ENCODE data around the gene SUPT5H. TPM values are rescaled to one million over a fixed set of nuclear protein-coding genes. Genes with fewer than 3 reads are reported as not detected.
"Not testable (repeated sequence)": the region's sequence is repeated elsewhere in the genome, so short reads cannot be mapped to it uniquely, and the experiment has no call there.

Gene SUPT5H
- total and polyA plus RNA-seq, 5 experiments from 2014 or later: 79.9 to 196 (median 115) TPM

- peaks cover 3 to 44% (median 4%) of the 10 kb centered on the region in 3 donors for H3K36me3 Mint-ChIP-seq
- DNase-seq (no peak), ATAC-seq (no peak)
- peak overlapping the region; percentile 92 to 100 (median 99) for H3K4me3 Mint-ChIP-seq
- no peaks in the 10 kb centered on the region for H3K9me3 Mint-ChIP-seq
- peaks cover 36 to 72% (median 63%) of the 10 kb centered on the region in 4 donors for H3K4me1 Mint-ChIP-seq
- peak overlapping the region; percentile 96 to 100 (median 99) for H3K27ac Mint-ChIP-seq
- POLR2A ChIA-PET: interaction anchor here (1.1 to 4.6 kb wide), 7 partner anchors 11 to 70 kb away, joined by 3 to 106 read pairs (median 12); partner anchors contain the start of genes MED29, PAF1, PLEKHG2 and RPS16
- no peaks in the 10 kb centered on the region for H3K27me3 Mint-ChIP-seq
Measured at GRCh38 chr19:39446365-39447084, 1.1 kb downstream of the SUPT5H start.

GRCh38 chr19:39448271-39448670 lies 2.9 kb downstream of the SUPT5H start:
- no peaks in the 10 kb centered on the region for H3K9me3 Mint-ChIP-seq
- H3K4me1 Mint-ChIP-seq: peaks cover 49 to 86% (median 79%) of the 10 kb centered on the region in 4 donors
- peaks cover 3 to 62% (median 11%) of the 10 kb centered on the region in 3 donors for H3K36me3 Mint-ChIP-seq
- POLR2A ChIA-PET: interaction anchor here (1.0 kb wide), 1 partner anchor 85 kb away, joined by 3 read pairs; the partner anchor contains the start of gene EID2B
- peak overlapping the region; percentile 73 to 100 (median 99) for H3K4me3 Mint-ChIP-seq
- ATAC-seq: no peak
- H3K27ac Mint-ChIP-seq: peak overlapping the region; percentile 49 to 100 (median 83)
- no peaks in the 10 kb centered on the region for H3K27me3 Mint-ChIP-seq
- no peak for DNase-seq

GRCh38 chr19:39449116-39449797 lies 3.9 kb downstream of the SUPT5H start:
- POLR2A ChIA-PET: interaction anchor here (1.0 to 1.6 kb wide), 2 partner anchors 13 to 84 kb away, joined by 3 to 5 read pairs; partner anchors contain the start of genes EID2B and RPS16
- Mint-ChIP-seq H3K4me1 (peaks cover 50 to 87% (median 80%) of the 10 kb centered on the region in 4 donors), H3K36me3 (peaks cover 3 to 72% (median 11%) of the 10 kb centered on the region in 3 donors)

GRCh38 chr19:39451257-39451656 lies 5.9 kb downstream of the SUPT5H start:
- H3K4me3 Mint-ChIP-seq, POLR2A ChIA-PET, DNase-seq, H3K27me3 Mint-ChIP-seq, H3K9me3 Mint-ChIP-seq, ATAC-seq: not testable (repeated sequence)
- Mint-ChIP-seq H3K27ac (peak overlapping the region in 5 of 10 donors; percentile 13 to 77 (median 61)), H3K4me1 (peaks cover 44 to 77% (median 73%) of the 10 kb centered on the region in 4 donors), H3K36me3 (peaks cover 2 to 84% (median 7%) of the 10 kb centered on the region in 3 donors)

More at GRCh38 chr19:39449116-39449797, 3.9 kb downstream of the SUPT5H start:
- Mint-ChIP-seq H3K4me3 (peak overlapping the region; percentile 36 to 100 (median 98)), H3K9me3 (no peaks in the 10 kb centered on the region), H3K27ac (peak overlapping the region; percentile 20 to 99 (median 83)), H3K27me3 (no peaks in the 10 kb centered on the region)
- no peak for ATAC-seq
- no peak for DNase-seq

- DNase-seq (no peak), ATAC-seq (no peak)
- no peaks in the 10 kb centered on the region for H3K9me3 Mint-ChIP-seq
- peak overlapping the region in 1 of 10 donors; percentile 41 for H3K27ac Mint-ChIP-seq
- H3K27me3 Mint-ChIP-seq: no peaks in the 10 kb centered on the region
- H3K36me3 Mint-ChIP-seq: peaks cover 4 to 90% (median 14%) of the 10 kb centered on the region in 3 donors
- H3K4me1 Mint-ChIP-seq: peaks cover 0 to 20% (median 12%) of the 10 kb centered on the region in 4 donors
- H3K4me3 Mint-ChIP-seq: no peak overlapping the region
- POLR2A ChIA-PET: no interaction called here
Measured at GRCh38 chr19:39463403-39463802, 18.0 kb downstream of the SUPT5H start.

- ATAC-seq (no peak), DNase-seq (no peak)
- Mint-ChIP-seq H3K9me3 (no peaks in the 10 kb centered on the region), H3K27ac (peak overlapping the region in 1 of 10 donors; percentile 93), H3K4me3 (no peak overlapping the region), H3K4me1 (peaks cover 0 to 9% (median 7%) of the 10 kb centered on the region in 4 donors), H3K36me3 (peaks cover 4 to 89% (median 13%) of the 10 kb centered on the region in 3 donors), H3K27me3 (no peaks in the 10 kb centered on the region)
- POLR2A ChIA-PET: no interaction called here
Measured at GRCh38 chr19:39465956-39466747, 20.8 kb downstream of the SUPT5H start.

- peak overlapping the region in 1 of 10 donors; percentile 69 for H3K27ac Mint-ChIP-seq
- peaks cover 0 to 15% (median 4%) of the 10 kb centered on the region in 4 donors for H3K4me1 Mint-ChIP-seq
- no peak for DNase-seq
- POLR2A ChIA-PET: no interaction called here
- no peak overlapping the region for H3K4me3 Mint-ChIP-seq
- H3K27me3 Mint-ChIP-seq: no peaks in the 10 kb centered on the region
- H3K9me3 Mint-ChIP-seq: no peaks in the 10 kb centered on the region
- no peak for ATAC-seq
- peaks cover 11 to 89% (median 22%) of the 10 kb centered on the region in 3 donors for H3K36me3 Mint-ChIP-seq
Measured at GRCh38 chr19:39467941-39468340, 22.6 kb downstream of the SUPT5H start.

GRCh38 chr19:39469036-39469435 lies 23.7 kb downstream of the SUPT5H start:
- Mint-ChIP-seq H3K27ac (peak overlapping the region in 2 of 10 donors; percentile 18 to 74), H3K4me3 (no peak overlapping the region)

GRCh38 chr19:39469567-39469966 lies 24.2 kb downstream of the SUPT5H start:
- Mint-ChIP-seq H3K27ac (peak overlapping the region in 6 of 10 donors; percentile 36 to 90 (median 73)), H3K4me1 (peaks cover 0 to 17% (median 10%) of the 10 kb centered on the region in 4 donors), H3K27me3 (no peaks in the 10 kb centered on the region), H3K9me3 (no peaks in the 10 kb centered on the region), H3K36me3 (peaks cover 11 to 85% (median 24%) of the 10 kb centered on the region in 3 donors), H3K4me3 (no peak overlapping the region)
- no peak for DNase-seq
- POLR2A ChIA-PET: interaction anchor here (1.0 to 1.5 kb wide), 2 partner anchors 24 to 34 kb away, joined by 3 to 4 read pairs; partner anchors contain the start of genes RPS16 and SUPT5H
- ATAC-seq: no peak

More at GRCh38 chr19:39469036-39469435, 23.7 kb downstream of the SUPT5H start:
- Mint-ChIP-seq H3K9me3 (no peaks in the 10 kb centered on the region), H3K27me3 (no peaks in the 10 kb centered on the region), H3K36me3 (peaks cover 11 to 83% (median 22%) of the 10 kb centered on the region in 3 donors), H3K4me1 (peaks cover 0 to 16% (median 6%) of the 10 kb centered on the region in 4 donors)
- ATAC-seq: no peak
- POLR2A ChIA-PET: interaction anchor here (1.0 to 1.5 kb wide), 2 partner anchors 23 to 33 kb away, joined by 3 to 4 read pairs; partner anchors contain the start of genes RPS16 and SUPT5H
- DNase-seq: no peak

GRCh38 chr19:39470724-39471339 lies 25.4 kb downstream of the SUPT5H start:
- POLR2A ChIA-PET: interaction anchor here (0.6 to 1.1 kb wide), 2 partner anchors 26 to 27 kb away, joined by 3 to 5 read pairs; partner anchors contain the start of gene SUPT5H
- ATAC-seq (no peak), DNase-seq (no peak)
- H3K4me3 Mint-ChIP-seq: no peak overlapping the region
- H3K36me3 Mint-ChIP-seq: peaks cover 10 to 83% (median 20%) of the 10 kb centered on the region in 3 donors
- no peaks in the 10 kb centered on the region for H3K27me3 Mint-ChIP-seq
- peaks cover 0 to 16% (median 9%) of the 10 kb centered on the region in 4 donors for H3K4me1 Mint-ChIP-seq
- no peaks in the 10 kb centered on the region for H3K9me3 Mint-ChIP-seq
- H3K27ac Mint-ChIP-seq: peak overlapping the region in 6 of 10 donors; percentile 15 to 67 (median 42)

- H3K27ac Mint-ChIP-seq: peak overlapping the region in 7 of 10 donors; percentile 34 to 84 (median 43)
- no peaks in the 10 kb centered on the region for H3K9me3 Mint-ChIP-seq
- H3K36me3 Mint-ChIP-seq: peaks cover 6 to 79% (median 17%) of the 10 kb centered on the region in 3 donors
- no peak overlapping the region for H3K4me3 Mint-ChIP-seq
- H3K4me1 Mint-ChIP-seq: peaks cover 0 to 14% (median 8%) of the 10 kb centered on the region in 4 donors
- DNase-seq (no peak), ATAC-seq (no peak)
- H3K27me3 Mint-ChIP-seq: no peaks in the 10 kb centered on the region
- POLR2A ChIA-PET: interaction anchor here (1.1 kb wide), 1 partner anchor 27 kb away, joined by 5 read pairs; the partner anchor contains the start of gene SUPT5H
Measured at GRCh38 chr19:39471756-39472536, 26.6 kb downstream of the SUPT5H start.
